Left forelimb (tissue), 1 donor: ENCODE data around the gene AMBP.
"Not testable (repeated sequence)": the region's sequence is repeated elsewhere in the genome, so short reads cannot be mapped to it uniquely, and the experiment has no call there.

Experiments used
- DNase-seq: peaks from one replicate; pipeline ENCODE4 v3.0.0-alpha.2; 2018; ENCODE audit warnings: low spot score

The AMBP gene

DNA sequence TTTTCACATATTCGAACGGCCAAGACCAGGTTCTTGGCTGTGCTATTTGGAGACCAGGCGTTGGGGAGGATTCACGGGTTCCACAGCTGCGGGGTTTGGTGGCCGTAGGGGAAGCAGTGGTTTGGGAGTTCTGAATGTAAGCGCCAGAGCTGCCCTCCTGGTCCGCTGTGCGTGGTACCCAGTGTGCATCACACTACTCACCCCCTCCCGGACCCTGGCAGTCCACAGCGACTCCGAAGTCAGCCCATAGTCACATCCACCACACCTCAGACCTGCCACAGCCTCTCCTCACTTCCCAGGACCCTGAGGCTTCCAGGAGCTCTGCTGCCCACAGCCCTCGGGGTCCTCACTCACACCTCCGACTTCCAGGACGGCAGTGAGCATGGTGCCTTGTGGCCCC is 26.8 kb downstream of the AMBP start:
- DNase-seq = peak; percentile 47

GRCh38 chr9:114050646-114051045 is 27.5 kb downstream of the AMBP start:
- DNase-seq = no peak

GRCh38 chr9:114050226-114050568 is 27.9 kb downstream of the AMBP start:
- peak; percentile 33 for DNase-seq

DNA sequence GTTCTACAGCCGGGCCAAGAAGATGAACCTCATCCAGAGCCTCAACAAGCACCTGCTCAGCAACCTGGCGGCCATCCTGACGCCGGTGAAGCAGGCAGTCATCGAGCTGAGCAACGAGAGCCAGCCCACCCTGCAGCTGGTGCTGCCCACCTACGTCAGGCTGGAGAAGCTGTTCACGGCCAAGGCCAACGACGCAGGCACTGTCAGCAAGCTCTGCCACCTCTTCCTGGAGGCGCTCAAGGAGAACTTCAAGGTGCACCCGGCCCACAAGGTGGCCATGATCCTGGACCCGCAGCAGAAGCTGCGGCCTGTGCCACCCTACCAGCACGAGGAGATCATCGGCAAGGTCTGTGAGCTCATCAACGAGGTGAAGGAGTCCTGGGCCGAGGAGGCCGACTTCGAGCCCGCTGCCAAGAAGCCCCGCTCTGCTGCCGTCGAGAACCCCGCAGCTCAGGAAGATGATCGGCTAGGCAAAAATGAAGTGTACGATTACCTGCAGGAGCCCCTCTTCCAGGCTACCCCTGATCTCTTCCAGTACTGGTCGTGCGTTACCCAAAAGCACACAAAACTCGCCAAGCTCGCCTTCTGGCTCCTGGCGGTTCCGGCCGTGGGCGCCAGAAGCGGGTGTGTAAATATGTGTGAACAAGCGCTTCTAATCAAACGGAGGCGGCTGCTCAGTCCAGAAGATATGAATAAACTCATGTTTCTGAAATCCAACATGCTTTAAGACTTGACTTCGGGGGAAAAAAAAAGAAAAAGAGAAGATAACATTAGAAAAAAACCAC is 28.5 kb downstream of the AMBP start:
- peak; percentile 28 for DNase-seq

DNA sequence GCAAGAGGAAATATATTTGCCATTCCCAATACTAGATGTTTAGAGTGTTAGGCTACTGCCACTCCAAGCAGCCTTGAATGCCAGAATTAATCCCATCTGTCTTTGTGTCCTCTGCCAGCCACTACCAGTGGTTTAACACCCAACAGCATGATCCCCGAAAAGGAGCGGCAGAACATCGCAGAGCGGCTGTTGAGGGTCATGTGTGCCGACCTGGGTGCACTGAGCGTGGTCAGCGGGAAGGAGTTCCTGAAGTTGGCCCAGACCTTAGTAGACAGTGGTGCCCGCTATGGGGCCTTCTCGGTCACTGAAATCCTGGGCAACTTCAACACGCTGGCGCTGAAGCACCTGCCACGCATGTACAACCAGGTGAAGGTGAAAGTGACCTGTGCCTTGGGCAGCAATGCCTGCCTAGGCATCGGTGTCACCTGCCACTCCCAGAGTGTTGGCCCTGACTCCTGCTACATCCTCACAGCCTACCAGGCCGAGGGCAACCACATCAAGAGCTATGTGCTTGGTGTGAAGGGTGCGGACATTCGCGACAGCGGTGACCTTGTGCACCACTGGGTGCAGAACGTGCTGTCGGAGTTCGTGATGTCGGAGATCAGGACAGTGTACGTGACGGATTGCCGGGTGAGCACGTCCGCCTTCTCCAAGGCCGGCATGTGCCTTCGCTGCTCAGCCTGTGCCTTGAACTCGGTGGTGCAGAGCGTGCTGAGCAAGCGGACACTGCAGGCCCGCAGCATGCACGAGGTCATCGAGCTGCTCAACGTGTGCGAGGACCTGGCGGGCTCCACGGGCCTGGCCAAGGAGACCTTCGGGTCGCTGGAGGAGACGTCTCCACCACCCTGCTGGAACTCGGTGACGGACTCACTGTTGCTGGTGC is 29.3 kb downstream of the AMBP start:
- peak; percentile 53 for DNase-seq

DNA sequence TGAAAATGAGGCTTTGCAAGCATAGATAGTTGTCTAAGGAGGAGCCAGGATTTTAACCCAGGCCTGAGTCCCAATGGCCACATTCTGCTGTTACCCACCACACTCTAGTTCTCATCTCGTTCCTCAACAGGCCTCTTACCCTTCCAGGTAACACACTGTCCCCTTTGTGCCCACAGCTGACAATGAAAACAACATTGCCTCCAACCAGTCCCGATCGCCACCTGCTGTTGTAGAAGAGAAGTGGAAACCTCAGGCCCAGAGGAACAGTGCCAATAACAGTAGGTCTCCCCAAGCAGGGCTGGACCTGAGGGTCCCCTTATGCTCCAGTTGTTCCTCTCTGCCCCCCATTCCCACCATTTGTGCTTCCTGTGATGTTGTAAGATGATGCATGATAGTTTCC is 30.4 kb downstream of the AMBP start:
- no peak for DNase-seq

- no peak for DNase-seq
These were observed 31.2 kb downstream of the AMBP start for GRCh38 chr9:114046875-114047274.

DNA sequence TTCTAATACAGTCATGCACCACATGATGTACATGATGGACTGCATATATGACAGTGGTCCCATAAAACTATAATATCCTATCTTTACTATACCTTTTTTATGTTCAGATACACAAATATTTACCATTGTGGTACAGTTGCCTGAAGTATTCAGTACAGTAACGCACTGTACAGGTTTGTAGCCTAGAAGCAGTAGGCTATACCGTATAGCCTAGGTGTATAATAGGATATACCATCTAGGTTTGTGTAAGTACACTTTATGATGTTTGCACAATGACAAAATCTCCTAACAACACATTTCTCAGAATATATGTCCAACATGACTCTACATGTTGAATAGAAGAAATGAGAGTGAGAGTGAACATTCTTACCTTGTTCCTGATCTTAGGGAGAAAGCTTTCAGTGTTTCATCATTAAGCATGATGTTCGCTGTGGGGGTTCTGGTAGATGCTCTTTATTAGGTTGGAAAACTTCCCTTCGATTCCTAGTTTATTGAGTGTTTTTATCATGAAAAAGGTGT is 31.8 kb downstream of the AMBP start:
- DNase-seq = no peak

DNA sequence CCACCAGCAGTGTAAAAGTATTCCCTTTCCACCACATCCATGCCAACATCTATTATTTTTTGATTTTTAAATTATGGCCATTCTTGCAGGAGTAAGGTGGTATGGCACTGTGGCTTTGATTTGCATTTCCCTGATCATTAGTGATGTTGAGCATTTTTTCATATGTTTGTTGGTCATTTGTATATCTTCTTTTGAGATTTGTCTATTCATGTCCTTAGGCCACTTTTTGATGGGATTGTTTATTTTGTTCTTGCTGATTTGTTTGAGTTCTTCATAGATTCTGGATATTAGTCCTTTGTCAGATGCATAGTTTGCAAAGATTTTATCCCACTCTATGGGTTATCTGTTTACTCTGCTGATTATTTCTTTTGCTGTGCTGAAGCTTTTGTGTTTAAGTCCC is 34.4 kb downstream of the AMBP start:
- DNase-seq = not testable (repeated sequence)

- DNase-seq = peak; percentile 25
These were observed 38.6 kb downstream of the AMBP start for GRCh38 chr9:114039484-114039883.

GRCh38 chr9:114038724-114039313 is 39.3 kb downstream of the AMBP start:
- peak; percentile 25 for DNase-seq

- DNase-seq = peak; percentile 46
These were observed 40.0 kb downstream of the AMBP start for GRCh38 chr9:114037961-114038723.

DNA sequence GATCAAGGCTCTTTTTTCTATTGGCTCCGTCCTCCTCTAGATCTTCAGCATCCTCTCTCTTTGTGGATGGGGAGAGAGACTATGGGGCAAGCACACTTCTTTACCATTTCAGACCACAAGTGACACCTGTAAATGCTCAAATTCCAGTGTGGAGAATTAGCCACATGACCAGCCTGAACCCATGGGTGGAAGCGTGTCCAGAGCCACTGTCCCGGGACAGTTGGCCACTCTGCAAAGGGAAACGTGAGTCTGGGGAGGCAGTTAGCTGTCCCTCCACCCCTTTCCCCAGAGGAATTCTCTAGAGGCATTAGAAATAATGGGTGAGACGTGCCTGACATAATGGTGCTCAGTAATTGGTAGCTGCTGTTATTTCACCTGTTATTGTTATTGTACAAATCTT is 40.9 kb downstream of the AMBP start:
- no peak for DNase-seq

- peak; percentile 53 for DNase-seq
These were observed 42.0 kb downstream of the AMBP start for GRCh38 chr9:114035845-114036801.

GRCh38 chr9:114035221-114035844 is 42.8 kb downstream of the AMBP start:
- peak; percentile 51 for DNase-seq

GRCh38 chr9:114034661-114035062 is 43.4 kb downstream of the AMBP start:
- peak; percentile 56 for DNase-seq

GRCh38 chr9:114034196-114034595 is 43.9 kb downstream of the AMBP start:
- peak; percentile 57 for DNase-seq

DNA sequence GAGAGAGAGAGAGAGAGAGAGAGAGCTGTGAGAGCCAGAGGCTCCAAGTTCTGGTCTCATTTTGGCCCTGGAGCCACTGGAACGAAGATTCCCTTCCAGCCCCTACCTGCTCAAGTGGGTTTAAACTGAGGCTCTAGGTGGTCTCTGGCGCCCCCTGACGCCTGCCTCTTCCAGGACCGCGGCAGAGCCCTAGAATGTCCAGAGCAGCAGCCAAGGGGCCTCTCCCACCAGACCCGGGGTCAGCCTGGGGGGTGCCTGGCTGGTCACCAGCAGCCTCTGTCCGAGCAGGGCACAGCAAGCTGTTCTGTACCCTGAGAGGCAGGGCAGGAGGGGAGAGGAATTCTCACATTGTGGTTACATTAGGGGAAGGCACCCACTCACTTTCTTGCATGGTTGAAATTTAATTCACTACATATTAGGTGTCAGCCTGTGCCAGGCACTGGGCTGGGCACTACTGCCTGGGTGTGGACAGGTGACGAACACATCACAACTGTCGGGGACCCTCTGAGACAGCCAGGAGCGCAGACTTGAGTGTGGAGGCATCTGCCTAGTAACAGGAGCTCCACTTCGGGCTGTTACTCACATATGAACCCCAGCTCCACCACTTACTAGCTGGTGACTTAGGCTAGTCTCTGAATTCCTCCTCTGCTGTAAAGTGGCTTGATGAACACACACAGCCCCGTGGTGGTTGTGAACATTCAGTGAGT is 44.5 kb downstream of the AMBP start:
- DNase-seq = peak; percentile 55
